Small intestine (tissue), 7 donors: ENCODE data around the gene PRLR. TPM values are rescaled to one million over a fixed set of nuclear protein-coding genes. Genes with fewer than 3 reads are reported as not detected.

Source experiments
- DNase-seq, 2 donors: peaks; one replicate each; pipeline versions ENCODE4 v3.0.0 to v3.0.0-alpha.2; 2013
- FAIRE-seq: peaks from 2 replicates; lab custom pipeline; 2012; peaks lifted over from hg19 to GRCh38; lab: Jason Lieb, UNC
- H3K27ac ChIP-seq, 3 donors: one replicate each; pipeline ENCODE4 v1.5.1; 2013; ENCODE audit warnings: low read length in 2 of 3, mild to moderate bottlenecking in 2 of 3, control low read depth in 1 of 3, inconsistent platforms in 1 of 3, low read depth in 1 of 3, moderate library complexity in 1 of 3
- H3K27me3 ChIP-seq, 3 donors: one replicate each; pipeline ENCODE4 v1.6.1; 2013; ENCODE audit warnings: low read length in 3 of 3, inconsistent platforms in 1 of 3; ENCODE audit not compliant: control insufficient read depth in 3 of 3, insufficient read depth in 3 of 3
- H3K36me3 ChIP-seq, 3 donors: one replicate each; pipeline ENCODE4 v1.6.1; 2013; ENCODE audit warnings: low read length in 3 of 3, inconsistent platforms in 1 of 3, low read depth in 1 of 3, mild to moderate bottlenecking in 1 of 3, moderate library complexity in 1 of 3; ENCODE audit not compliant: control insufficient read depth in 3 of 3, insufficient read depth in 2 of 3
- H3K4me1 ChIP-seq, 3 donors: one replicate each; pipeline ENCODE4 v1.6.1; 2013; ENCODE audit warnings: low read length in 2 of 3, inconsistent platforms in 1 of 3, low read depth in 1 of 3, mild to moderate bottlenecking in 1 of 3, moderate library complexity in 1 of 3; ENCODE audit not compliant: control insufficient read depth in 3 of 3, insufficient read depth in 2 of 3
- H3K4me3 ChIP-seq, 3 donors: one replicate each; pipeline ENCODE4 v1.5.1; 2013; ENCODE audit warnings: low read length in 3 of 3, control low read depth in 1 of 3, inconsistent platforms in 1 of 3, low read depth in 1 of 3, mild to moderate bottlenecking in 1 of 3, moderate library complexity in 1 of 3
- H3K9me3 ChIP-seq, 2 donors: one replicate each; pipeline ENCODE4 v1.6.1; 2013; ENCODE audit warnings: low read depth in 1 of 2, low read length in 1 of 2; ENCODE audit not compliant: control insufficient read depth in 2 of 2, insufficient read depth in 1 of 2
- WGBS, 3 donors: extraction: QIAGEN DNeasy Blood & Tissue Kit; methylation state at CpG; one replicate each; pipeline ENCODE4 v1.1.7; 2013; 5-methylcytosine and 5-hydroxymethylcytosine counted together
- polyA plus RNA-seq, 4 donors: library from polyadenylated mRNA; stranded (reverse) in 3 of 4; unstranded in 1 of 4; fragments of 200-250 nt in 3 of 4; fragments of 120-200 nt in 1 of 4; gene quantifications; one replicate each; pipeline versions ENCODE4 v1.2.1 to v1.2.3, GENCODE V29; 2013
- donor health status: healthy with polysubstance abuse.
- donor health status: control.
- donor health status: control.
- donor health status: Bipolar disorder and iron deficiency.
- donor health status: healthy.

Gene PRLR
- polyA plus RNA-seq, 4 donors: 1.4 to 84.6 (median 2.9) TPM

DNA sequence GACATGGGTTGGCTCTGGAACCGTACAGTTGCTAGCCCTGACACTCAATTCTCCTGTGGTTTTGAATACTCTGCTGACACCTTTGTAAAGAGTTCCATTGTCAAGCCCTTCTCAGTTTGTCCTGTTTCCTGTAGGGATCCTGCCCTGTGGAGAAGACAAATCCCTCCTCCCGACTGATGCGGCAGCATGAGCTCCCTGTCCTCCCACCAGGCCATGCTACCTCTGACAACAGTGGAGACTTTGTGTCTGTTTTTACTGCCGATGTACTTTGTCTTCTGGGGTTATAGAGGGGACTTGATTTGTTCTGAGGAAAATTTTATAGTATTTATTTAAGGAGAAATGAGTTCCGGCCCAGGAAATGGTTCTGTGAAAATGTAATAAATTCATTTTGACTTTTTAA lies 57.8 kb downstream of the PRLR start:
- Histone ChIP-seq H3K4me1 (peaks cover 0 to 23% (median 0%) of the 10 kb centered on the region in 3 donors), H3K9me3 (peaks cover 0 to 6% of the 10 kb centered on the region in 2 donors), H3K27ac (peak overlapping the region in 1 of 3 donors; percentile 63), H3K4me3 (no peak overlapping the region), H3K36me3 (peaks cover 0 to 7% (median 0%) of the 10 kb centered on the region in 3 donors), H3K27me3 (no peaks in the 10 kb centered on the region)
- DNase-seq: peak in 1 of 2 donors; percentile 75
- 32 to 65% (median 44%) methylated on average over 5 of the region's 5 CpGs for WGBS, 3 donors
- no peak for FAIRE-seq

DNA sequence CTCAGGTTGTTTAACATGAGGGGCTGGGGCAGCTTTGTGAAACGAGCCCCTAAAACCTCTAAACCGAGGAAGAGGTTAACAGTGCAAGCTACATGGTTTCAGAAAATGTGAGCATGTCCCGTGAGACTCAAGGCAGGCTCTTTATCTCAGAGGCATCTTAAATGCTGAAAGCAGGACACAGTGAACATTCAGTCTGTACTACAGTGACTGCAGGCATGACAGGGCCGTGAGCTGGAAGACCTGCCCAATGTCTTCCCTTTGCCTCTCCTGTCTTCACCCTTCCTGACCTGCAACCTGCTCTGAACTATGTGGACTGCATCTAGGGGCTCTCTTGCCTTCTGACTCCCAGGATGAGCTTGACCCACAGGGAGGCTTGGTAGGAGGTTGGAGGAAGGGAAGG lies 58.3 kb downstream of the PRLR start:
- H3K4me1 ChIP-seq: peaks cover 0 to 23% (median 0%) of the 10 kb centered on the region in 3 donors
- peaks cover 0 to 7% (median 0%) of the 10 kb centered on the region in 3 donors for H3K36me3 ChIP-seq
- H3K9me3 ChIP-seq: peaks cover 0 to 6% of the 10 kb centered on the region in 2 donors
- H3K27ac ChIP-seq: peak overlapping the region in 1 of 3 donors; percentile 63
- no peak overlapping the region for H3K4me3 ChIP-seq
- DNase-seq (no peak), FAIRE-seq (no peak)
- WGBS, 3 donors: 75 to 88% (median 79%) methylated on average over 4 of the region's 4 CpGs
- H3K27me3 ChIP-seq: no peaks in the 10 kb centered on the region

DNA sequence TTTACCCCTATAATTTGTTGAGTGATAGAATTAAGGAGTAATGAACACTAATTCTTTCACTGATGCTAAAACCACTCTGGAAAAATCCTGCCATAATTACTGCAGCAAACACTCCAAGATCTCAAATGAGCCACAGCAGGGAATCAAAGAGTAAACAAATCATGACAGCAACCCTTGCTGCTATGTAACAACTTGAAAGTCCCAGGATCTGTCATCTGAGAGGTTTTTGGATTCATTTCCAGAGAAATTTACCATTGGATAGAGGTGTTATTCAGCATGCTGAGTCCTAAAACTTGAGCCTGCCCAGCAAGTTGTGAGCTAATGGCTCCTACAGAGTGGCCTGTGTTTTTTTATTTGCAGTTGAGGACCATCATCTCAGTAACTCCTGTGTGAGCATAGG lies 59.2 kb downstream of the PRLR start:
- H3K9me3 ChIP-seq: peaks cover 0 to 6% of the 10 kb centered on the region in 2 donors
- H3K36me3 ChIP-seq: peaks cover 0 to 7% (median 0%) of the 10 kb centered on the region in 3 donors
- H3K4me3 ChIP-seq: no peak overlapping the region
- no peaks in the 10 kb centered on the region for H3K27me3 ChIP-seq
- no peak for FAIRE-seq
- peaks cover 0 to 27% (median 0%) of the 10 kb centered on the region in 3 donors for H3K4me1 ChIP-seq
- no peak for DNase-seq
- H3K27ac ChIP-seq: no peak overlapping the region

DNA sequence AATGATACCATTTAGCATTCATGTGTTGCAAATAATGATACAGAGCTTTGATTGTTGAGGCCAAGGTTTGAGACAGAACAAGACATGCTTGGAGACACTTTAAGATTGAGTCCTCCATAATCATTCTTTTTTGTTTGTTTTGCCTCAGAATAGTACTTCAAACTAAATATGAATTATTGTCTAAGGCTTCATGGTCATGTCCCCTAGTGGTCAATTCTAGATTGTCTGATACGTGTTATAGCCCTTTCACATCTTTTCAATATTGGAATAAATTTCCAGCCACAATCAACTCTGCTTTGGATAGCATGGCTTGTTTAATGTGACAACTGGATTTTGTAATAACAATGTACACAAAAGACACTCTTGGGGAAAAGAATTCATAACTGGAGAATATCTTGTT lies 64.2 kb downstream of the PRLR start:
- DNase-seq (no peak), FAIRE-seq (no peak)
- no peaks in the 10 kb centered on the region for H3K9me3 ChIP-seq
- no peak overlapping the region for H3K4me3 ChIP-seq
- WGBS, 3 donors: 85 to 97% (median 87%) methylated on average over 1 of the region's 1 CpG
- H3K27me3 ChIP-seq: no peaks in the 10 kb centered on the region
- peaks cover 0 to 8% (median 0%) of the 10 kb centered on the region in 3 donors for H3K36me3 ChIP-seq
- peak overlapping the region in 1 of 3 donors; percentile 56 for H3K27ac ChIP-seq
- peaks cover 0 to 20% (median 3%) of the 10 kb centered on the region in 3 donors for H3K4me1 ChIP-seq

DNA sequence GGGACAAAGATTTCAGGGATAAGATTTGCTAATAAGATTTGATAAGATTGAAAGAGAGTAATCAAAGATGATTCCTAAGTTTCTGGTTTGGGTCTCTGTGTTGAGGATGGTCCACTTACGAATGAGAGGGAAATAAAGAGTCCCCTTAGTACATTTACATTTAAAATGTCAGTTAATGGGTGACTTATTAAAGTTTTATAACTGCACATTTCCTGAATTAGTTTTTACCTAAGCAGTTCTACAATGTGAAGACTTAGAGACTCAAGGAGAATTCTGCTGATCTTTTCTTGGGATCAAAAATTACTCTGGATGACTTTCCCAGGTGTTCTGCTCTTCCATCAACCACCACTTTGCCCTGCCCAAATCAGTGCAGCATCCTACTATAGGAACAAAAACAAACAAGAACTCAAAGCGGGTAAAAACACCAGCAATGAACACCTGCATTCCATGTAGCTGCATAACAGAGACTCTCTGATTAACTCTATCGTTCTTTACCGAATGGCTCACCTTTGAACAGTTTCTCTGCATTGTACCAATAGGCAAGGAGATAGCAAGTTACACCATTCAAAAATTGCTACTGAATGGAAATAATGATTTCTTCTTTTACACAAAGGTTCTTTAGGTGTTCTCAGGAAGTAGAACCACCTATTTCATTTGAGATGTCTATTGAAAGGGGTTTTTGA lies 65.3 kb downstream of the PRLR start:
- WGBS, 3 donors: 19 to 60% (median 36%) methylated on average over 4 of the region's 4 CpGs
- peak overlapping the region in 1 of 3 donors; percentile 56 for H3K27ac ChIP-seq
- DNase-seq: peak; percentile 50 to 68
- no peaks in the 10 kb centered on the region for H3K27me3 ChIP-seq
- no peak overlapping the region for H3K4me3 ChIP-seq
- H3K36me3 ChIP-seq: peaks cover 0 to 8% (median 0%) of the 10 kb centered on the region in 3 donors
- FAIRE-seq: no peak
- no peaks in the 10 kb centered on the region for H3K9me3 ChIP-seq
- H3K4me1 ChIP-seq: peaks cover 0 to 19% (median 3%) of the 10 kb centered on the region in 3 donors

DNA sequence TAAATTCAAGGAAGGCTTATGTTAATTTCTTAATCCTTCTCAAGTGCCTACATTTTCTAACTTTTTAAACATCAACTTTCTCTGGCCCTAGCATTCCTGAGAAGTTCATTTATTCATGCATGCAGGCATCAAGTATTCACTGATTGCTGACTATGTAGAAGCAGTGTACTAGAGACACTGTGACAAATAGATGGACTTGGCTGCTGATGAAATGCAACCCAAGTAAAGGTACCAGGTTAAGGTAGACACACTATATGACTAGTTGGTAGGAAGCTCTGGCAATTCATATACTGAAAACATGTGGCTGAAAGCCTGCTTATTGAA lies 66.6 kb downstream of the PRLR start:
- FAIRE-seq: no peak
- Histone ChIP-seq H3K27me3 (no peaks in the 10 kb centered on the region), H3K4me3 (no peak overlapping the region), H3K27ac (no peak overlapping the region), H3K4me1 (peaks cover 0 to 27% (median 3%) of the 10 kb centered on the region in 3 donors), H3K9me3 (no peaks in the 10 kb centered on the region), H3K36me3 (peaks cover 0 to 8% (median 0%) of the 10 kb centered on the region in 3 donors)
- DNase-seq: no peak

DNA sequence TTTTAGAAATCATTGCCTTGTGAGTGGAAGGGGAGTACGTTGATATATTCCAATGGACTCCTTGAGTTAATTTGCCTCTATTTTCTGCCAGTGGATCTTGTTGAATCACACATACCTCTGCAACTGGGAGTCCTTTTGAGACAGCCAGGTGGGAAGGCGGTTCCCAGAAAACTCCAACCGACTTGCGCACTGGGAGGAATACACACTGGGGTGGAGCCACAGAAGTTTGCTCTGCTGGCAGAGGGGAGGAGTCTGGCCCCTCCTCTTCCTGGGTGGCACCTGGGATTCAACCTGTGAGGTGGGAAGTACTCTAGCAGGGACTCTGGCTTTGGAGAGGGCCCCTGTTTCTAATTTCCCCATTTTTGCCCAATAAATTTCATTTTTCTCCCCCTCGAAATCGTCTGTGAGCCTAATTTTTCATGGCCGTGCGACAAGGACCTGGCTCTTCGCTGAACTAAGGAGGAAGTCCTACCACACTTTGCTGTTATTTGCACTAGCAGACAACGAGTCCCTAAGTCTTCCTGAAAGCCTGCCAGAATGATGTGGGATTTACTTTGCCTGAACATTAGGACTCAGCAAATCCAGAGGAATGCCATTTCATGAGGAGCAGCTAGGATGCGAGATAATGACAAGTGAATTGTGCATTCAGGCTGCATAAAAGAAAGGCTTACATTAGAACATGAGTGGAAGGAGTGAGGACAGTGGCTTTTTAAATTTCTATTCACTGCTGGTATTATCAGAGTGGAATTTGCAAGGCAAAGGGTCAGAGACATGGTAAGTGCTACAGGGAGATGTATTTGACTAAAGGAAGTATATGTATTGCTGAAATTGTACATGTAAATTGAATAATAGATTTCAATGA lies 67.2 kb downstream of the PRLR start:
- no peaks in the 10 kb centered on the region for H3K9me3 ChIP-seq
- peaks cover 0 to 8% (median 0%) of the 10 kb centered on the region in 3 donors for H3K36me3 ChIP-seq
- DNase-seq: no peak
- H3K27me3 ChIP-seq: no peaks in the 10 kb centered on the region
- no peak for FAIRE-seq
- H3K4me3 ChIP-seq: no peak overlapping the region
- WGBS, 3 donors: 87 to 93% (median 90%) methylated on average over 11 of the region's 11 CpGs
- no peak overlapping the region for H3K27ac ChIP-seq
- H3K4me1 ChIP-seq: peaks cover 0 to 31% (median 3%) of the 10 kb centered on the region in 3 donors

DNA sequence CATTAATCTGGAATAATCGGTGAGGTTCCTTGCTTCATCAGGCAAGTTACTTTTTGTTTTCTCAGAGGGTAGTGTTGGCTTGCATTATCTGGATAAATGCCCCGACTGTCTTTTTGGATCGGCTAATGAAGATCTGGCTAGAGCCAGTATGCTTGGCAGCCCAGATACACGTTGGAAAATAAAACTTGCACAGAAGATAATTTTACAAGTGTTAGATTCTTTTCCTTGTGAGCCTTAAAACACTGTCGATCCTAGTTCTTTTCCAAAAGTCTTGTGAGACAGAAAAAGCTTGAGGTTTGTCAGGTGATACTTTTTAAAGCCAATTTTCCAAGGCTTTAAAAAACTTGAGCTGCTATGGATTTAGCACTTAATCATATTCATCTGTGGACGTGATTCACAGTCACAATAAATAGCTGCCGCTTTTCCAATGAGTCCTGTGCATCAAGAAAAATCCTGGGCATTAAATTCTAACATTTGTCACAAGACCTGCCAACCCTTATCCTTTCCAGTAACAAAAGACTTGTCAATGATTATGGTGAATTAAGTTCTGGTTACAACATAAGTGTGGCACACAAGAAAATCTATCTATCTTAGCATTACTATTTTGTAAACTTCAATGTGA lies 68.5 kb downstream of the PRLR start:
- DNase-seq: no peak
- Histone ChIP-seq H3K27me3 (no peaks in the 10 kb centered on the region), H3K36me3 (peaks cover 0 to 11% (median 2%) of the 10 kb centered on the region in 3 donors), H3K4me1 (peaks cover 0 to 31% (median 3%) of the 10 kb centered on the region in 3 donors), H3K9me3 (no peaks in the 10 kb centered on the region), H3K4me3 (no peak overlapping the region), H3K27ac (no peak overlapping the region)
- WGBS, 3 donors: 73 to 85% (median 84%) methylated on average over 7 of the region's 7 CpGs
- FAIRE-seq: no peak
